ENCODE measurements around the gene RHBDF2. TPM values are rescaled to one million over a fixed set of nuclear protein-coding genes. Genes with fewer than 3 reads are reported as not detected.
A peak's percentile ranks its signal among the peaks of the same experiment; 100 is the strongest.

RHBDF2 gene
- total RNA-seq, 1 experiment from 2014 or later = 52.3 TPM

DNA sequence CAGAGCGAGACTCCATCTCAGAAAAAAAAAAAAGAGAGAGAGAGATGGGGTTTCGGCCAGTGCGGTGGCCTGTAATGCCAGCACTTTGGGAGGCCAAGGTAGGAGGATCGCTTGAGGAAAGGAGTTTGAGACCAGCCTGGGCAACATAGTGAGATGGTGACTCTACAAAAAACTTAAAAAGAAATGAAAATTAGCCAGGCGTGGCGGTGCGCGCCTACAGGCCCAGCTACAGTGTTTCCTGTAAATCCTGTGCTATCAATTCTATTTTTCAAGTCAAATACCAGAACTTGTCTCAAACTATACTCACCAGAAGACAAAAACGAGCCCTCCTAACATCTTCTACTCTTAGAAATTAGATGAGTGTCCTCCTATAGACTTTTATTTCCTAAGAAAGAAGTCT, 67.5 kb downstream of the RHBDF2 start:
- CTCF ChIA-PET = no interaction called here
- intact Hi-C loops (cut with micrococcal nuclease) = no loop called here
- POLR2A ChIA-PET (ENCODE audit: unreplicated experiment) = no interaction called here
- ATAC-seq (no peak), DNase-seq (no peak)
- no peak overlapping the region for H3K9ac ChIP-seq (ENCODE audit: low read length)
- H3K79me2 ChIP-seq (ENCODE audit: low read length) = peaks cover 95% of the 10 kb centered on the region
- no peak overlapping the region for H3K4me2 ChIP-seq (ENCODE audit: low read length)
- H3K9me2 ChIP-seq (replicated peaks; ENCODE audit: low read length) = no peaks in the 10 kb centered on the region
- no peaks in the 10 kb centered on the region for H3K9me3 ChIP-seq (ENCODE audit: low read length)
- H3F3A ChIP-seq (ENCODE audit: low read length, unreplicated experiment) = no peaks in the 10 kb centered on the region
- H3K4me3 ChIP-seq (ENCODE audit: low read length) = no peak overlapping the region
- no peaks in the 10 kb centered on the region for H3K27me3 ChIP-seq (ENCODE audit: low read length)
- TF ChIP-seq, protein P1, sequence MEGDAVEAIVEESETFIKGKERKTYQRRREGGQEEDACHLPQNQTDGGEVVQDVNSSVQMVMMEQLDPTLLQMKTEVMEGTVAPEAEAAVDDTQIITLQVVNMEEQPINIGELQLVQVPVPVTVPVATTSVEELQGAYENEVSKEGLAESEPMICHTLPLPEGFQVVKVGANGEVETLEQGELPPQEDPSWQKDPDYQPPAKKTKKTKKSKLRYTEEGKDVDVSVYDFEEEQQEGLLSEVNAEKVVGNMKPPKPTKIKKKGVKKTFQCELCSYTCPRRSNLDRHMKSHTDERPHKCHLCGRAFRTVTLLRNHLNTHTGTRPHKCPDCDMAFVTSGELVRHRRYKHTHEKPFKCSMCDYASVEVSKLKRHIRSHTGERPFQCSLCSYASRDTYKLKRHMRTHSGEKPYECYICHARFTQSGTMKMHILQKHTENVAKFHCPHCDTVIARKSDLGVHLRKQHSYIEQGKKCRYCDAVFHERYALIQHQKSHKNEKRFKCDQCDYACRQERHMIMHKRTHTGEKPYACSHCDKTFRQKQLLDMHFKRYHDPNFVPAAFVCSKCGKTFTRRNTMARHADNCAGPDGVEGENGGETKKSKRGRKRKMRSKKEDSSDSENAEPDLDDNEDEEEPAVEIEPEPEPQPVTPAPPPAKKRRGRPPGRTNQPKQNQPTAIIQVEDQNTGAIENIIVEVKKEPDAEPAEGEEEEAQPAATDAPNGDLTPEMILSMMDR (conservative IDR thresholded peaks at IDR 0.05; ENCODE audit: low read depth, low read length) = no peak
- TF ChIP-seq EZH2phosphoT487 (IDR thresholded peaks at IDR 0.05; ENCODE audit: borderline replicate concordance, low read length) = no peak
- no peak for TF ChIP-seq EZH2 (IDR thresholded peaks at IDR 0.05; ENCODE audit: low read length, unreplicated experiment)
- peaks cover 17% of the 10 kb centered on the region for H3K4me1 ChIP-seq (ENCODE audit: insufficient read depth, low read length)
- H2AFZ ChIP-seq (ENCODE audit: low read length) = no peak overlapping the region
- H4K20me1 ChIP-seq (ENCODE audit: low read length) = peaks cover 54% of the 10 kb centered on the region
- H3K27ac ChIP-seq (ENCODE audit: low read length) = no peak overlapping the region
- no TSS peak for BruUV-seq (replicated peaks)
- peaks cover 12% of the 10 kb centered on the region; the same call in 1 of the 2 replicates for H3K36me3 ChIP-seq (ENCODE audit: low read depth, low read length)

DNA sequence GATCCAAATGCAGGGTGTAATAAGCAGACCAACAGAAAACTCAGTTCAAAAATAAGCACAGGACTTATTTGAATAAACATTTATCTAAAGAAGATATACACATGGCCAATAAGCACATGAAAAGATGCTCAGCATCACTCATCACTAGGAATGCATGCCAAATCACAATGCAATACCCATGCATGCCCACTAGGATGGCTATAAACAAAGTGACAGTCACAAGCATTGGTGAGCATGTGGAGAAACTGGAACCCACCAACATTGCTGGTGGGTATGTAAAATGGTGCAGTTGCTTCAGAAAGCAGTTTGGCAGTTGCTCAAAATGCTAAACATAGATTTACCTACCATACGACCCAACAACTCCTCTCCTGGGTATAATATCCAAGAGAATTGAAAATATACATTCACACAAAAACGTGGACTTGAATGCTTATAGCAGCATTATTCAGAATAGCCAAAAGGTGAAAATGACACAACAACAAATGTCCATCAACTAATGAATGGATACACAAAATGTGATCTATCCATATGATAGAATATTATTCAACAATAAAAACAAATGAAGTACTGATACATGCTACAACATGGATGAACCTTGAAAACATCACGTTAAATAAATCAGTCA, 68.4 kb downstream of the RHBDF2 start:
- peak; percentile 65 for DNase-seq
- no peaks in the 10 kb centered on the region for H3F3A ChIP-seq (ENCODE audit: low read length, unreplicated experiment)
- H3K9me2 ChIP-seq (replicated peaks; ENCODE audit: low read length) = no peaks in the 10 kb centered on the region
- no peak overlapping the region for H3K9ac ChIP-seq (ENCODE audit: low read length)
- no peak for TF ChIP-seq EZH2 (IDR thresholded peaks at IDR 0.05; ENCODE audit: low read length, unreplicated experiment)
- TF ChIP-seq, protein P1 (conservative IDR thresholded peaks at IDR 0.05; ENCODE audit: low read depth, low read length) = peak; percentile 77
- H3K27ac ChIP-seq (ENCODE audit: low read length) = no peak overlapping the region
- no peak overlapping the region for H3K4me2 ChIP-seq (ENCODE audit: low read length)
- ChIA-PET CTCF (no interaction called here), POLR2A (ENCODE audit: unreplicated experiment) (no interaction called here)
- H3K4me1 ChIP-seq (ENCODE audit: insufficient read depth, low read length) = peaks cover 12% of the 10 kb centered on the region
- peaks cover 12% of the 10 kb centered on the region; the same call in 1 of the 2 replicates for H3K36me3 ChIP-seq (ENCODE audit: low read depth, low read length)
- H3K9me3 ChIP-seq (ENCODE audit: low read length) = no peaks in the 10 kb centered on the region
- H2AFZ ChIP-seq (ENCODE audit: low read length) = no peak overlapping the region
- intact Hi-C loops (cut with micrococcal nuclease) = no loop called here
- H3K27me3 ChIP-seq (ENCODE audit: low read length) = no peaks in the 10 kb centered on the region
- no peak overlapping the region for H3K4me3 ChIP-seq (ENCODE audit: low read length)
- peaks cover 95% of the 10 kb centered on the region for H3K79me2 ChIP-seq (ENCODE audit: low read length)
- no TSS peak for BruUV-seq (replicated peaks)
- H4K20me1 ChIP-seq (ENCODE audit: low read length) = peaks cover 49% of the 10 kb centered on the region
- peak; percentile 54; the same call in 1 of the 2 replicates for ATAC-seq

DNA sequence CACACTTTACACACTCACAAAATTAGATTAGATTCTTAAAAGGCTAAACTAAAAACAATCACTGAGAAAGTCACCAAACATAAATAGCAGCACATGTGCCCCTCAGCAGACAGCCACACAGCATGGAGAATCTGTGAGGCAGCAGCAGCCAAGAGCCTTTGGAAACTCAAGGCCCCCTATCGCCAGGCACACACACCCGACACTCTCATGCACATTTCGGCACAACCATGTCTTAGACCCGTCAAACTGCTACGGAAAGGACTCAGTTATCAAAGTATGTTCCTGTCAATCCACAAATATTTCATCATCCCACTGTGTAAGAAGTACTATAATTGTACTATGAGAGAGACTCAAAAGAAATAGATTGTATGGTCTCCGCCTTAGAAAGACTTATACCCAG, 69.2 kb downstream of the RHBDF2 start:
- peaks cover 12% of the 10 kb centered on the region; the same call in 1 of the 2 replicates for H3K36me3 ChIP-seq (ENCODE audit: low read depth, low read length)
- H3K79me2 ChIP-seq (ENCODE audit: low read length) = peaks cover 97% of the 10 kb centered on the region
- no TSS peak for BruUV-seq (replicated peaks)
- H3K9ac ChIP-seq (ENCODE audit: low read length) = no peak overlapping the region
- H3K9me2 ChIP-seq (replicated peaks; ENCODE audit: low read length) = no peaks in the 10 kb centered on the region
- intact Hi-C loops (cut with micrococcal nuclease) = no loop called here
- H3K4me3 ChIP-seq (ENCODE audit: low read length) = no peak overlapping the region
- no peaks in the 10 kb centered on the region for H3K27me3 ChIP-seq (ENCODE audit: low read length)
- H3K9me3 ChIP-seq (ENCODE audit: low read length) = no peaks in the 10 kb centered on the region
- ChIA-PET POLR2A (ENCODE audit: unreplicated experiment) (no interaction called here), CTCF (no interaction called here)
- H2AFZ ChIP-seq (ENCODE audit: low read length) = no peak overlapping the region
- peaks cover 12% of the 10 kb centered on the region for H3K4me1 ChIP-seq (ENCODE audit: insufficient read depth, low read length)
- no peak overlapping the region for H3K27ac ChIP-seq (ENCODE audit: low read length)
- H4K20me1 ChIP-seq (ENCODE audit: low read length) = peaks cover 56% of the 10 kb centered on the region
- DNase-seq = no peak
- TF ChIP-seq, protein P1 (conservative IDR thresholded peaks at IDR 0.05; ENCODE audit: low read depth, low read length) = no peak
- no peak for TF ChIP-seq EZH2phosphoT487 (IDR thresholded peaks at IDR 0.05; ENCODE audit: borderline replicate concordance, low read length)
- no peak for TF ChIP-seq EZH2 (IDR thresholded peaks at IDR 0.05; ENCODE audit: low read length, unreplicated experiment)
- H3K4me2 ChIP-seq (ENCODE audit: low read length) = no peak overlapping the region
- no peaks in the 10 kb centered on the region for H3F3A ChIP-seq (ENCODE audit: low read length, unreplicated experiment)
- no peak for ATAC-seq
